ENCODE measurements around the gene DNMT1. TPM values are rescaled to one million over a fixed set of nuclear protein-coding genes. Genes with fewer than 3 reads are reported as not detected.
A peak's percentile ranks its signal among the peaks of the same experiment; 100 is the strongest.

DNMT1 gene
- polyA plus RNA-seq, 1 of the 3 experiments (the other 2 are of a cell fraction) = 58.3 TPM

- TF ChIP-seq GATA2 (CRISPR knock-in tag; IDR thresholded peaks at IDR 0.05) (no peak), YY1 (IDR thresholded peaks at IDR 0.05; ENCODE audit: low read depth) (0 out of 2 replicates have a peak, but pooled peaks have one; percentile 13), NRF1 (IDR thresholded peaks at IDR 0.05; ENCODE audit: low read depth, low read length) (no peak)
Observed at GRCh38 chr19:10193790-10194499, 808 bp downstream of the DNMT1 start (continued).

- ChIA-PET CTCF (interaction anchor here (1.9 kb wide), 1 partner anchor 57 kb away, joined by 8 read pairs; no protein-coding TSS in a partner anchor), POLR2A (no interaction called here)
- WGBS (ENCODE audit: low lambda C conversion rate) = 98% methylated on average over 6 of the region's 6 CpGs
- Histone ChIP-seq H3K9ac (0 out of 2 replicates have a peak overlapping the region, but pooled peaks have one; percentile 7), H3F3A (replicated peaks; ENCODE audit: insufficient read depth) (peaks cover 17% of the 10 kb centered on the region), H3K79me2 (ENCODE audit: insufficient read depth) (peaks cover 66% of the 10 kb centered on the region), H3K27me3 (ENCODE audit: insufficient read depth) (no peaks in the 10 kb centered on the region), H3K4me2 (peak overlapping the region; percentile 91), H3K36me3 (replicated peaks in 1 of 2; ENCODE audit: control insufficient read depth in 1 of 2, insufficient read depth in 2 of 2, low read length in 1 of 2) (peaks cover 0 to 13% of the 10 kb centered on the region in 2 experiments), H3K9me2 (no peaks in the 10 kb centered on the region), H4K20me1 (ENCODE audit: insufficient read depth) (peaks cover 44% of the 10 kb centered on the region; the same call in 1 of the 2 replicates), H3K4me1 (ENCODE audit: control insufficient read depth in 1 of 2, insufficient read depth in 2 of 2, low read depth in 1 of 2, low read length in 1 of 2) (peaks cover 7 to 15% of the 10 kb centered on the region in 2 experiments; a peak in 2 of 4 replicates), H3K27ac (ENCODE audit: low read depth in 2 of 2, low read length in 1 of 2) (peak overlapping the region in 1 of 2 experiments; percentile 71; a peak in 1 of 4 replicates), H3K4me3 (ENCODE audit: low read depth in 2 of 2, low read length in 1 of 2) (peak overlapping the region in 1 of 2 experiments; percentile 82; a peak in 2 of 4 replicates), H2AFZ (ENCODE audit: low read depth) (no peak overlapping the region), H3K9me3 (no peaks in the 10 kb centered on the region)
- no peak for TF ChIP-seq POLR2AphosphoS5 (IDR thresholded peaks at IDR 0.05; ENCODE audit: low read depth, low read length)
- TF ChIP-seq TEAD4 (IDR thresholded peaks at IDR 0.05; ENCODE audit: borderline replicate concordance, insufficient read depth) = no peak
- no peak for TF ChIP-seq FOXJ3 (CRISPR knock-in tag; IDR thresholded peaks at IDR 0.05)
- DNase-seq = no peak
Observed at GRCh38 chr19:10192922-10193321, 1.8 kb downstream of the DNMT1 start.

GRCh38 chr19:10191347-10191746, 3.4 kb downstream of the DNMT1 start:
- peaks cover 82% of the 10 kb centered on the region for H3K79me2 ChIP-seq (ENCODE audit: insufficient read depth)
- H4K20me1 ChIP-seq (ENCODE audit: insufficient read depth) = peaks cover 54% of the 10 kb centered on the region; the same call in 1 of the 2 replicates
- no peak overlapping the region for H3K9ac ChIP-seq
- no peak for DNase-seq
- no peak overlapping the region for H2AFZ ChIP-seq (ENCODE audit: low read depth)
- no peaks in the 10 kb centered on the region for H3K9me2 ChIP-seq
- H3K36me3 ChIP-seq (replicated peaks in 1 of 2; ENCODE audit: control insufficient read depth in 1 of 2, insufficient read depth in 2 of 2, low read length in 1 of 2) = peaks cover 0 to 13% of the 10 kb centered on the region in 2 experiments
- POLR2A ChIA-PET = no interaction called here
- H3K27ac ChIP-seq (ENCODE audit: low read depth in 2 of 2, low read length in 1 of 2) = peak overlapping the region in 1 of 2 experiments; percentile 41; a peak in 2 of 4 replicates
- no peaks in the 10 kb centered on the region for H3K9me3 ChIP-seq
- H3K4me2 ChIP-seq = no peak overlapping the region; the same call in 1 of the 2 replicates
- H3K4me3 ChIP-seq (ENCODE audit: low read depth in 2 of 2, low read length in 1 of 2) = no peak overlapping the region
- 93% methylated on average over 2 of the region's 2 CpGs for WGBS (ENCODE audit: low lambda C conversion rate)
- CTCF ChIA-PET = no interaction called here
- H3F3A ChIP-seq (replicated peaks; ENCODE audit: insufficient read depth) = peaks cover 17% of the 10 kb centered on the region
- H3K27me3 ChIP-seq (ENCODE audit: insufficient read depth) = no peaks in the 10 kb centered on the region
- peaks cover 7 to 15% of the 10 kb centered on the region in 2 experiments; a peak in 2 of 4 replicates for H3K4me1 ChIP-seq (ENCODE audit: control insufficient read depth in 1 of 2, insufficient read depth in 2 of 2, low read depth in 1 of 2, low read length in 1 of 2)
- TF ChIP-seq FOXJ3 (CRISPR knock-in tag; IDR thresholded peaks at IDR 0.05) (no peak), POLR2AphosphoS5 (IDR thresholded peaks at IDR 0.05; ENCODE audit: low read depth, low read length) (no peak), CTCF (IDR thresholded peaks at IDR 0.05) (no peak), RFX5 (IDR thresholded peaks at IDR 0.05; ENCODE audit: low read length) (no peak), EP300 (IDR thresholded peaks at IDR 0.05; ENCODE audit: borderline replicate concordance in 1 of 2, low read depth in 1 of 2, low read length in 1 of 2) (no peak), USF1 (IDR thresholded peaks at IDR 0.05; ENCODE audit: borderline replicate concordance, low read depth) (no peak), MXI1 (IDR thresholded peaks at IDR 0.05; ENCODE audit: low read depth, low read length) (no peak), RAD21 (IDR thresholded peaks at IDR 0.05; ENCODE audit: low read length) (no peak), MEF2A (IDR thresholded peaks at IDR 0.05; ENCODE audit: borderline replicate concordance, low read depth) (no peak), MAX (IDR thresholded peaks at IDR 0.05; ENCODE audit: low read depth) (no peak), NRF1 (IDR thresholded peaks at IDR 0.05; ENCODE audit: low read depth, low read length) (no peak), RCOR1 (IDR thresholded peaks at IDR 0.05; ENCODE audit: low read length) (no peak), PBX3 (IDR thresholded peaks at IDR 0.05) (no peak)

Measured in SK-N-SH (cell line).